ENCODE measurements around the gene ZDHHC20. TPM values are rescaled to one million over a fixed set of nuclear protein-coding genes. Genes with fewer than 3 reads are reported as not detected.

The ZDHHC20 gene, protein sequence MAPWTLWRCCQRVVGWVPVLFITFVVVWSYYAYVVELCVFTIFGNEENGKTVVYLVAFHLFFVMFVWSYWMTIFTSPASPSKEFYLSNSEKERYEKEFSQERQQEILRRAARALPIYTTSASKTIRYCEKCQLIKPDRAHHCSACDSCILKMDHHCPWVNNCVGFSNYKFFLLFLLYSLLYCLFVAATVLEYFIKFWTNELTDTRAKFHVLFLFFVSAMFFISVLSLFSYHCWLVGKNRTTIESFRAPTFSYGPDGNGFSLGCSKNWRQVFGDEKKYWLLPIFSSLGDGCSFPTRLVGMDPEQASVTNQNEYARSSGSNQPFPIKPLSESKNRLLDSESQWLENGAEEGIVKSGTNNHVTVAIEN
- polyA plus RNA-seq (ENCODE audit: insufficient read length in 3 of 3), result 10 to 100 TPM; 78.1 to 87.4 (median 83.4) TPM

- DNase-seq (ENCODE audit: low read depth in 3 of 3, low spot score in 2 of 3), result peak in 2 of 3 donors; percentile 62 to 75
These were observed at the start of gene ZDHHC20 for GRCh38 chr13:21458813-21459701. Gene ZDHHC20 (minus strand): TSS chr13:21459303. CDS start chr13:21459171, 132 bp downstream.

GRCh38 chr13:21504379-21504778 is 45.3 kb upstream of the ZDHHC20 start:
- DNase-seq (ENCODE audit: low read depth in 3 of 3, low spot score in 2 of 3), result no peak

GRCh38 chr13:21501686-21502085 is 42.6 kb upstream of the ZDHHC20 start:
- DNase-seq (ENCODE audit: low read depth in 3 of 3, low spot score in 2 of 3), result no peak

- DNase-seq (ENCODE audit: low read depth in 3 of 3, low spot score in 2 of 3), result no peak
These were observed 27.2 kb upstream of the ZDHHC20 start for GRCh38 chr13:21486322-21486721.

- no peak for DNase-seq (ENCODE audit: low read depth in 3 of 3, low spot score in 2 of 3)
These were observed 24.6 kb upstream of the ZDHHC20 start for GRCh38 chr13:21483748-21484147.

DNA sequence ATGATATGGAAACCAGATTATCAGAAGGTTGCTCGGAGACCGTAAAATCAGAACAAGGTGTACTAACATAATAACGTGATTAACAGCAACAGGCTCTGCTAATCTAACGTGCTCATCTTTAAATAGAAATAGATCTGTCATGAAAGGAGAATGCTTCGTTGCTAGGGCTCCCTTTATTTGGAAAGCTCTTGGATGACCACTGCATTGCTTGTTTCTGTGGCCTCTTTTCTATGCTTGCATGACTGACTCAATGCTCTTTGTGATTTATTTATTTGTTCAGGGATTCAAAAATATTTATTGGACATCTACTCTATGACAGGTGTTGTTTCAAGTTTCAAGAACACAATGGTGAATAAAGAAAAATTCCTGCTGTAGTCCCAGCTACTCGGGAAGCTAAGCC is 22.3 kb upstream of the ZDHHC20 start:
- DNase-seq (ENCODE audit: low read depth in 3 of 3, low spot score in 2 of 3), result no peak

DNA sequence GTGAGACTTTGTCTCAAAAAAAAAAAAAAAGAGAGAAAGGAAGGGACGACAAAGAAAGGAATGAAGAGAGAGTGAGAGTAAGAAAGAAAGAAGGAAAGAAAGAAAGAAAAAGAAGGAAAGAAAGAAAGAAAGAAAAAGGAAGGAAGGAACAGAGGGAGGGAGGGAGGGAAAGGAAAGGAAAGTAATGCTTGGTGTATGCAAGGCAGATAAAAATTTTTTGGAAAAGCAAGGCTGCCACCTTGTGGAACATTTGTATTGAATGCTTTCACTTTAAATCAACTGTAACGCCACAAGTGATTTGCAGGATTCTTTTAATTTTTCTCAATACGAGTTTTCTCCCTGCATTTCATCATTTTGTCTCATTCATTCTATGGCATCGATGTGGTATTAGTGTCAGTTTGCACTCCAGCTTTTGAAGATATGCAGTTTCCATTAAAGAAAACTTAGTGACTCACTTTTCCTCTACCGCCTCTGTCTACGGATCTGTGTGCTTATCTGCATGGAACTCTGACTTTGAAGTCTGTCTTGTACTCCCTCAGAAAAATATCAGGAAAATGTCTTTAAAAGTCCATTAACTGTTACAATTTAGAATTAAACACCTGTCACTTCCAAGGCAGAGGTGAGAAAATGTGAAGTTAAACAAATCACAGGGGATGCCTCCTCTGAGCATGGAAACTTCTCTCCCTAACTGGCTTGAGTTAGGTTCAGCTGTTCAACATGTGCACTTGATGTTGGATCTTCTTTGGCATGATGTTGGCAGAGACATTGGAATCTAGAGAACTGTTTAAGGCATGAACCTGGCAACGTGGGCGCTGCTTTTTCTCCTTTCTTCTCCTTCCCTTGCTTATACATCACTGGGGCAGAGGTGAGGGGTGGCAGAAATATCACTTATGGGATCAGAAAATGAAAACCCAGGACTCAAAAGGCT is 20.0 kb upstream of the ZDHHC20 start:
- peak; percentile 58 to 76 (median 58) for DNase-seq (ENCODE audit: low read depth in 3 of 3, low spot score in 2 of 3)

DNA sequence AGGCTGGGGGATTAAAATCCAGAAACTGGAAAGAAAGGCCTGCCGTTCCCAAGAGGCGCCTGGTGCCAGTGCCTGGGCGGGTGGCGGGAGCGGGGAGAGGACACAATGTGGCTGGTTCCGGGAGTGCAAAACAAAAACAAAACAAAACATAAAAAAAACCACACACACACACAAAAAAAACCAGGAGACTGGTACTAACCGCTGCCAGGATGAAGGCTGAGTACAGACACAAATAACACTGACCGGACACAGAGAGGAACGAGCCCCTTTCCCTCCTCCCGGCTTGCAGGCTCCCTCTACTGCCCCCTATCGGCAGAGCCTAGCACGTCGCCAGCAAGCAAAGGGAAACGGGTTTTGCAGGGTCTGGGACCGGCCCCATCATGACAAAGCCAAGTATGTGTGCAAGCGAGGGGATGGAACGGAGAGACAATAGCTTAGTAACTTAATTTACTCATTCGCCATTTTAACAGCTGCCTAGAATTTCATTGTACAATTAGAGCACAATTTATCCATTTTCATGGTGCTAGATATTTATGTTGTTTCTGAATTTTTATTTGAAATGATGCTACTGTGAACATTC is 17.9 kb upstream of the ZDHHC20 start:
- DNase-seq (ENCODE audit: low read depth in 3 of 3, low spot score in 2 of 3), result peak; percentile 64 to 80 (median 74)

DNA sequence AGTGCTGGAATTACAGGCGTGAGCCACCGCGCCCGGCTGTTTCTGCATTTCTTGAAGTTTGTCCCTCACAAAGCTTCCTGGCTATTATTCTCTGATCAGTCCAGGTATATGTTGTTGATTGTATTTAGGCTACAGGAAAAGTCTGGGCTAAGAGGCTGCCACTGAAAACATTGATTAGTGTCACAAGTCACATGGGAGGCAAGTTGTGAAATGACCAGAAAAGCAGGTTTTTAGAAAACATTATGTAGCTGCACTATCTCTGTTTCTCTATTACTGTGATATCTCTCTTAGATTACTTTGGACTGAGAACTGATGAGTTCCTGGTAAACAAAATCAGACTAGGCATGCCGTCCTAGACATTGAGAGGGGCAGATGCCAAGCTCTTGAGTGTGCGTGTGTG is 16.0 kb upstream of the ZDHHC20 start:
- no peak for DNase-seq (ENCODE audit: low read depth in 3 of 3, low spot score in 2 of 3)

DNA sequence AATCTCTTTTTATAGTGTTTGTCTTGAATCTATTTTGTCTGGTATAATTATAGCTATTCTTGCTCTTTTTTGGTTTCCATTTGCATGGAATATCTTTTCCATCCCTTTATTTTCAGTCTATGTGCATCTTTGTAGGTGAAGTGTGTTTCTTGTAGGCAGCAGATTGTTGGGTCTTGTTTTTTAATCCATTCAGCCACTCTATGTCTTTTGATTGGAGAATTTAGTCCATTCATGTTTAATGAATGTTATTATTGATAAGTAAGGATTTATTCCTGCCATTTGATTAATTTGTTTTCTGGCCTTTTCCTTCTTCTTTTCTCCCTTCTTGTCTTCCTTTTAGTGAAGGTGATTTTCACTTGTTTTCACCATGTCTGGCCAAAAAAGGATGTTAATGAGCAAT is 11.7 kb upstream of the ZDHHC20 start:
- no peak for DNase-seq (ENCODE audit: low read depth in 3 of 3, low spot score in 2 of 3)

DNA sequence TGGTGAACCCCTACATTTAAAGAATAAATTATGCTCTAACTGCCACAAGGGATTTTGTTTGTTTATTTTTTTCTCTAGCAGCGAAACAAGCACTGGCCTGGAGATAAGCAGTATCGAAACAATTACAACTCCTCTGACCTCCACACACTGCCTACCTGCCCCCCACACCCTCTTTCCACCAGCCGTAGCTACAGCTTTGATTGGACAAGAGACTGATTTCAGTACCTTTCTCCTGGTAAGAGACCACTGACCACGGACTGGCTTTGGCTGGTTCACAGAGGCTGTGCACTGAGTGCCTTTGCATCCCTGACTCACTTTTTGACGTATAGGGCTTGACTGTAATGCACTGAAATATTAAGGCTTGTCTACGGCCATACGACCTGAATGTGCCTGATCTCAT is 7.4 kb upstream of the ZDHHC20 start:
- no peak for DNase-seq (ENCODE audit: low read depth in 3 of 3, low spot score in 2 of 3)

- no peak for DNase-seq (ENCODE audit: low read depth in 3 of 3, low spot score in 2 of 3)
These were observed 6.6 kb upstream of the ZDHHC20 start for GRCh38 chr13:21465710-21466160.

DNA sequence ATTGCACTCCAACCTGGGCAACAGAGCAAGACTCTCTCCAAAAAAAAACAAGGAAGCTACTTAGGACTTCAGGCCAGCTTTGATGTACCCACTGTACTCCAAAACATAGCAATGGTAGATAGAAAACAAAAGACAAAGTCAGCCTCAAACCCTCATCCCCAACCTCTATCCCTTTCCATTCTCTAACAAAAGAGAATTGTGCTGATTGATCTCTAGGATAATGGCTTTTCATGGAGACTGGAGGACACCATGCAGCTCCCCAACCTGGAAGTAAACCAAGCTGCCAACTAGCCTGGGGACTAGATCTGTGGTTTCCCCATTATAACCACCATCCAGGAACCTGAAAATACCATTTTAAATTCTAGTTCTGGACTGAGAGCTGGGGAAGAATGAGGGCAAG is 4.3 kb upstream of the ZDHHC20 start:
- DNase-seq (ENCODE audit: low read depth in 3 of 3, low spot score in 2 of 3), result no peak

DNA sequence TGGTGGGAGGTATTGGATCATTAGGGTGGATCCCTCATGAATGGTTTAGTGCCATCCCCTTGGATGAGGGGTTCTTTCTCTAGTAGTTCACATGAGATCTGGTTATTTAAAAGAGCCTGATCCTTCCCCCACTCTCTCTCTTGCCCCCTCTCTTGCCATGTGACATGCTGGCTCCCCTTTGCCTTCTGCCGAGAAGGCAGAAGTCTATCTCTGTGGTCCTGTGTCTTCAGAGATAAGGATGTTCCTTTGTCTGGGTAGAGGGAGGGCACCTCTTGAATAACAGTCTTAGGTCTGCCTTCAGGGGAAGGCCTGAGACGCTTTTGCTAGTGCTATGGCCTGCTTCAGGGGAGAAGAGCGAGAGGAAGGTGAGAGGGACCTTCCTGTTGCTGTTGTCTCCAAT is 2.0 kb upstream of the ZDHHC20 start:
- no peak for DNase-seq (ENCODE audit: low read depth in 3 of 3, low spot score in 2 of 3)

- DNase-seq (ENCODE audit: low read depth in 3 of 3, low spot score in 2 of 3), result peak in 1 of 3 donors; percentile 40
These were observed 671 bp downstream of the ZDHHC20 start for GRCh38 chr13:21458451-21458812.

DNA sequence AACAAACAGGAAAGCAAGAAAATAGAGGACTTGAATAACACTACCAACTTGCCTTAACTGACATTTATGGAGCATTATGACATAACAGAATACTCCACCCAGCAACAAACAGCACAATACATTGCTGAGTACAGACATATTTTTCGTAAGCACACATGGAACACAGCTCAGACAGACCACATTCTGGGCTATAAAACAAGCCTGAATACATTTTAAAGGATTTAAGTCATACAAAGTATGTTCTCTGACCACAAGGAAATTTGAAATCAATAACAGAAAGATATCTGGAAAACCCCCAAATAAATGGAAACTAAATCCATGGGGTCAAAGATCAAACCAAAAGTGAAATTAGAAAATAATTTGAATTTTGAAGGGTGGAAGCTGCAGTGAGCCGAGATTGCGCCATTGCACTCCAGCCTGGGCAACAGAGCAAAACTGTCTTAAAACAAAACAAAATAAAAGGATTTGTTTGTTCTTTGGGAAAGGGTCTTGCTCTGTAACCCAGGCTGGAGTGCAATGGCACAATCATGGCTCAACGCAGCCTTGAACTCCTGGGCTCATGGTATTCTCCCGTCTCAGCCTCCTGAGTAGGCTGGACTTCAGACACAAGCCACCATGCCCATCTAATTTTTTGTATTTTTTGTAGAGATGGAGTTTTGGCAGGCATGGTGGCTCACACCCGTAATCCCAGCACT is 5.6 kb downstream of the ZDHHC20 start:
- DNase-seq (ENCODE audit: low read depth in 3 of 3, low spot score in 2 of 3), result no peak

GRCh38 chr13:21450936-21451335 is 8.2 kb downstream of the ZDHHC20 start:
- no peak for DNase-seq (ENCODE audit: low read depth in 3 of 3, low spot score in 2 of 3)

DNA sequence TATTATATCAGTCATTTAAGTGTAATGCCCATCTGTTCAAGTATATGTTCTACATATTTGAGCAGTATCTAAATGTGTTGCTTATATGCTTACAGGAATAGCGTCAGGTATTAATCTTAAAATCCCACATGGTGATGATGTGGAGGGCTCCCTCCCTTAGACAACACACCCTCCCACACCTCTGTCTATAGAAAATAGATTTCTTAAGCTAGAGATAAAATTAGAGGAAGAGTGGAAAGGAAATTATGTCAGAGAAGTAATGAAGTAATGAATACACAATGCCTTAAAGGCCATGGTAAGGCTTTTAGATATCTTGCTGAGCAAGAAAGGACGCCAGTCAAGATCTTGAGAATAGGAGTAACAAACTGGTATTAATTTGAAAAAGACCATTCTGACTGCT is 12.4 kb downstream of the ZDHHC20 start:
- no peak for DNase-seq (ENCODE audit: low read depth in 3 of 3, low spot score in 2 of 3)

DNA sequence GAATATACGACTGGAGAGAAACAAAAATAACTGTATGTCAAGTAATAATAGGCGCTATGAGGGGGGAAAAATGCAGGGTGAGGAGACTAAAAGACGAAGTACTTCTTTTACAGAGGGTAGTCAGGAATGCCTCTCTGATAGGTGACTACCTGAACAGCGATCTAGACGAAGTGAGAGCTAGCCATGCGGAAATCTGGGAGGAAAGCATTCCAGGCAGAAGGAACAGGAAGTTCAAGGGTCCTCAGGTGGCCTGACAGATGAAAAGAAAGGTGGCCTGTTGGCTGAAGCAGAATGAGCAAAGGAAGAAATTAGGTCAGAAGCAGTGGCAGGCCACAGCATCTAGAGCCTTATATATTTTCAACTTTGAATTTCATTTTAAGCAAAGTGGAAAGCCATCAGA is 13.3 kb downstream of the ZDHHC20 start:
- DNase-seq (ENCODE audit: low read depth in 3 of 3, low spot score in 2 of 3), result no peak

GRCh38 chr13:21443171-21443570 is 15.9 kb downstream of the ZDHHC20 start:
- DNase-seq (ENCODE audit: low read depth in 3 of 3, low spot score in 2 of 3), result no peak
